Measurements from ENCODE around the gene FOSB. TPM values are rescaled to one million over a fixed set of nuclear protein-coding genes. Genes with fewer than 3 reads are reported as not detected.

The FOSB gene
- total and polyA plus RNA-seq, 9 of the 15 experiments (the other 6 are each of a cell fraction or from before 2014, with no cell fraction given), result 0.11 to 2.7 (median 0.73) TPM

- TF ChIP-seq FOXO4 (CRISPR knock-in tag; IDR thresholded peaks at IDR 0.05) (no peak), RHOXF2B (CRISPR knock-in tag; conservative IDR thresholded peaks at IDR 0.05) (no peak), REST (IDR thresholded peaks at IDR 0.05; ENCODE audit: borderline replicate concordance) (peak; percentile 35; the same call in 1 of the 2 replicates), REST (CRISPR knock-in tag; IDR thresholded peaks at IDR 0.05; ENCODE audit: low read depth) (no peak), ZNF778 (CRISPR knock-in tag; IDR thresholded peaks at IDR 0.05) (no peak), CBFA2T2 (conservative IDR thresholded peaks at IDR 0.05) (peak; percentile 21; the same call in 1 of the 2 replicates), ZNF277 (CRISPR knock-in tag; IDR thresholded peaks at IDR 0.05; ENCODE audit: borderline replicate concordance) (no peak), L3MBTL2 (IDR thresholded peaks at IDR 0.05) (no peak), SAFB2 (IDR thresholded peaks at IDR 0.05; ENCODE audit: borderline replicate concordance, low read depth, low read length, severe bottlenecking) (no peak), ARHGAP35 (IDR thresholded peaks at IDR 0.05; ENCODE audit: partially characterized antibody) (no peak), ZNF253 (CRISPR knock-in tag; conservative IDR thresholded peaks at IDR 0.05) (no peak), ATF3 (IDR thresholded peaks at IDR 0.05) (peak; percentile 62), ATF3 (CRISPR knock-in tag; conservative IDR thresholded peaks at IDR 0.05) (no peak), CAMTA2 (CRISPR knock-in tag; conservative IDR thresholded peaks at IDR 0.05) (no peak), ZBTB9 (CRISPR knock-in tag; IDR thresholded peaks at IDR 0.05) (no peak), TRIM24 (IDR thresholded peaks at IDR 0.05) (no peak), FOS (IDR thresholded peaks at IDR 0.05; ENCODE audit: extremely low read depth, insufficient read length) (peak; percentile 65)
These were observed 33.9 kb downstream of the FOSB start (continued) for GRCh38 chr19:45501730-45502014.
